22Rv1 (cell line): Measurements from ENCODE around the gene TPSAB1.

ENCODE experiments used
- H3K27ac ChIP-seq: fragments of 450-650 bp; 2 replicates; pipeline ENCODE4 v1.5.1; 2017
- ZFX ChIP-seq: fragments of 450-650 bp; IDR thresholded peaks from 2 replicates; pipeline ENCODE4 v1.6.1; 2017; ENCODE audit warnings: antibody characterized with exemption, borderline replicate concordance
- TF ChIP-seq, protein P1 (sequence below): fragments of 450-650 bp; IDR thresholded peaks from 2 replicates; pipeline ENCODE4 v1.5.1; 2017; ENCODE audit warnings: mild to moderate bottlenecking

Gene TPSAB1

DNA sequence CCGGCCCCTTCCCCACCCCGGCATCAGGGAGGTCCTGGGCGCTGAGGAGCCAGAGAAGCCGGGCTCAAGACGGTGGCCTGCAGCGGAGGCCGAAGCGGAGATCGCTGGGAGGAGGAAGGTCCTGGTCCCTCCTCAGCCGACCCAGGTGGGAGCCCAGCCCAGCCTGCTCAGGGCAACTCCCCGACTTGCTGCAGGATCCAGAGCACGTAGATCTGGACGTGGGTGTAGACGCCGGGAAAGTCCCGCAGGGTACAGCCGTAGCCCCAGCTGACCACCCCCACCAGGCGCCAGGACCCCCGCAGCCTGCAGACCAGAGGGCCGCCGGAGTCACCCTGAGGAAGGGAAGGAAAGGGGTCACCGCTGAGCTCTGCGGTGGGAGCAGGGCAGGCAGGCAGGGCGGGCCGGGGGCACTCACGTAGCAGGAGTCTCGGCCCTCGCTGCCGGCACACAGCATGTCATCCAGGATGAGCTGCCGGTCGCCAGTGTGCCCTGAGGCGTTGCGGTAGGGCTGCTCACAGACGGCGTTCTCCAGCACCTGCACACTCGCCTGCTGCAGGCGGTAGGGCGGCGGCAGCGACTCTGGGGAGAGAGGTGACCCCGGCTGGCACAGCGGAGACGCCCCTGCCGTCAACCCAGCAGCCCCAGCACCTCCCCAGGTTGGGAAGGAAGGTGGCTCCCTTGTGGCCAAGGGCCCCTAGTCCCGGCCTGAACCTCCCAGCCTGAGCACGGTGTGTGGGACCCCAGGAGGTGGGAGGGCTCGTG lies 20.8 kb downstream of the TPSAB1 start:
- TF ChIP-seq, protein P1, sequence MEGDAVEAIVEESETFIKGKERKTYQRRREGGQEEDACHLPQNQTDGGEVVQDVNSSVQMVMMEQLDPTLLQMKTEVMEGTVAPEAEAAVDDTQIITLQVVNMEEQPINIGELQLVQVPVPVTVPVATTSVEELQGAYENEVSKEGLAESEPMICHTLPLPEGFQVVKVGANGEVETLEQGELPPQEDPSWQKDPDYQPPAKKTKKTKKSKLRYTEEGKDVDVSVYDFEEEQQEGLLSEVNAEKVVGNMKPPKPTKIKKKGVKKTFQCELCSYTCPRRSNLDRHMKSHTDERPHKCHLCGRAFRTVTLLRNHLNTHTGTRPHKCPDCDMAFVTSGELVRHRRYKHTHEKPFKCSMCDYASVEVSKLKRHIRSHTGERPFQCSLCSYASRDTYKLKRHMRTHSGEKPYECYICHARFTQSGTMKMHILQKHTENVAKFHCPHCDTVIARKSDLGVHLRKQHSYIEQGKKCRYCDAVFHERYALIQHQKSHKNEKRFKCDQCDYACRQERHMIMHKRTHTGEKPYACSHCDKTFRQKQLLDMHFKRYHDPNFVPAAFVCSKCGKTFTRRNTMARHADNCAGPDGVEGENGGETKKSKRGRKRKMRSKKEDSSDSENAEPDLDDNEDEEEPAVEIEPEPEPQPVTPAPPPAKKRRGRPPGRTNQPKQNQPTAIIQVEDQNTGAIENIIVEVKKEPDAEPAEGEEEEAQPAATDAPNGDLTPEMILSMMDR = no peak
- no peak overlapping the region for H3K27ac ChIP-seq

DNA sequence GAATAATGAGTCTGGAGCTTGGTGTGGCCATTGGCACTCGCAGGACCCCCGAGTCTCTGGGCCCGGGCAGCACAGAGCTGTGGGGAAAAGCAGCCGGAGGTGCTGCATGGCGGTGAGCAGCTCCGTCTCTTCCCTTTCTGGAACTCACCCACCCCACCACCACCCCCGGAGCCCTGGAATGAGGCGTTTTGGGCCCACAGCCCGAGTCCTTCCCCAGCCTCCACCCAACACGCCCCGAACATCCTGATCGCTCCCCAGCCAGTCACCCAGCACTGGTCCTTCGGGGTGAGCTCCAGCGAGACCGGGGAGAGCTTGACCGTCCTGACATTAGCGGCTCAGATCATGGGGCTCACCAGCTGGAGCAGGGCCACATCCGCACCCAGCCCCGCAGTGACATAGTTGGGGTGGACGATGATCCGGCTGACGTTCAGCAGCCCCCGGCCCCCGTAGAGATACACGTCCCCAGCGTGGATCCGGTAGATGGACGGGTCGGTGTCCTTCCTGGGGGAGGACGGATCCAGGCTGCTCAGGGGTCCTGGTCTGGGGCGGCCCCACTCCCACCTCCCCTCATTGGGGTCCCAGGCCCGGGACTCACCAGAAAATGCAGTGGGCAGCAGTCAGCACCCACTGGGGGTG lies 21.8 kb downstream of the TPSAB1 start:
- TF ChIP-seq, protein P1 = no peak
- no peak for TF ChIP-seq ZFX
- H3K27ac ChIP-seq = no peak overlapping the region

DNA sequence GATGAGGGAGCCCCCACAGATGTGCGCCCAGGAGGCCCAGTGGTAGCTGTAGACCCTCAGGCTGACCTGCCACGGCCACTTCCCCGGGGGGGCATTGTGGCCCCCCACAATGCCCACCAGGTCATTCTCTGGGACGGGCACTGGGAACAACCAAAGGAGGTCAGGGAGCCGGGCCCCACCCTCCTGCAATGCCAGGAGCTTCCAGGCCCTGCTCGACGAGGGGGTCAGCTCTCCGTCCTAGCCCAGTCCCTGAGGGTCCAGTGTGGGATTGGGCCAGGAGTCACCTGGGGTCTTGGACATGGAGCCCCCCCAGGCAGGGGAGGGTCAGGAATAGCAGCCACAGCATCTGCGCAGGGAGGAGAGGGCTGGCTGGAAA lies 22.3 kb downstream of the TPSAB1 start:
- H3K27ac ChIP-seq = no peak overlapping the region
- TF ChIP-seq, protein P1 = no peak
- no peak for TF ChIP-seq ZFX

DNA sequence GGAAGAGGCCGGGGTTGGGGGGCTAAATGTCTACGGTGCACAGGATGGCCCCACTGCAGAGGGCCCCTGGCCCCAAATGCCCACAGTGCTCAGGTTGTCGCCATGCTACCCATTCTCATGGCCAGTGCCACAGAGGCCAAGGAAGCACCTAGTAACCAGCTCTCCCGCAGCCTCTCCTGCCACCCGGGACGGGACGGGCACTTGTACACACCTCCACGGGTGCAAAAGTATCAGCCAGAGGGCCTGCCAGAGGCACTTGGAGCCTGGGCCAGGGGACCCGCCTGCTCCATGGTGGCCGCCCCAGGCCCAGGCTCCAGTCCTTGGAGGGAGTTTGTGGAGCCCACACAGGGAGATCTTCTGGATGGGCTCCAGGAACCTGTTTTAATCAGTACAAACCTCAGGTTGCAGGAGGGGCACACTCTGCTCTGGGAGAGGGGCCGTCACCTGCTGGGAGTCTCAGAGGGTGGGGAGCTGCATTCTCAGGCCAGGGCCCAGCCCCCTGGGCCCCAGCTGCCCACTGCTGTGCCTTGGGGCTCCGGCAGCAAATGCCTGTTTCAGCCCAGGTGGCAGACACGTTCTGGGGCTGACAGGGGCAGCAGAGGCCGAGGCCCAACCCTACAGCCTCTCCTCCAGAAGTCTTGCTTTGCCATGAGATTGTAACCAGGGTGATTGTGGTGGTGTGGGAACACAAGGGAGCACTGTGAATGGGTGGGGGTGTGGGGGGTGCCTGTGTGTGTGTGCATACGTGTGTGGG lies 23.3 kb downstream of the TPSAB1 start:
- TF ChIP-seq, protein P1 = no peak
- TF ChIP-seq ZFX = no peak
- no peak overlapping the region for H3K27ac ChIP-seq

DNA sequence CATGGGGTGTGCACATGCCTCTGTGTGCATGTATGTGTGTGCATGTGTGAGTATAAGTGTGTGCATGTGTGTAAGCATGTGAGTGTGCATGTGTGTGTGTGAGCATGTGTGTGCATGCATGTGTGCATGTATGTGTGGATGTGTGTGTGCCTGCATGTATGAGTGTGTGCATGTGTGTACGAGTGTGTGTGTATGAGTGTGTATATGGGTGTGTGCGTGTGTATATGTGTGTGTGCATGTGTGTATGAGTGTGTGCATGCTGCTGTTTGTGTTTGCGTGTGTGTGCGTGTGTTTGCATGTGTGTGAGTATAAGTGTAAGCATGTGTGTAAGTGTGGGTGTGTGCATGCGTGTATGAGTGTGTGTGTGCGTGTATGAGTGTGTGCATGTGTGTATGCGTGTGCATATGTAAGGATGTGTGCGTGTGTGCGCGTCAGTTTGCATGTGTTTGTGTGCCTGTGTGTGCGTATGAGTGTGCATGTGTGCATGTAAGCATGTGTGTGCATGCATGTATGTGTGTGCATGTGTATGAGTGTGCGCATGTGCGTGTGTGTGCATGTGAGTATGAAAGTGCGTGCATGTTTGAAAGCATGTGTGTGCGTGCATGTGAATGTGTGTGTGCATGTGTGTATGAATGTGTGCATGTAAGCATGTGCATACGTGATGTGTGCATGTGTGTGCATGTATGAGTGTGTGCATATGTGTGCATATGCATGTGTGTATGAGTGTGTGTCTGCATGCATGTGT lies 24.0 kb downstream of the TPSAB1 start:
- no peak for TF ChIP-seq ZFX
- TF ChIP-seq, protein P1 = no peak
- H3K27ac ChIP-seq = no peak overlapping the region

DNA sequence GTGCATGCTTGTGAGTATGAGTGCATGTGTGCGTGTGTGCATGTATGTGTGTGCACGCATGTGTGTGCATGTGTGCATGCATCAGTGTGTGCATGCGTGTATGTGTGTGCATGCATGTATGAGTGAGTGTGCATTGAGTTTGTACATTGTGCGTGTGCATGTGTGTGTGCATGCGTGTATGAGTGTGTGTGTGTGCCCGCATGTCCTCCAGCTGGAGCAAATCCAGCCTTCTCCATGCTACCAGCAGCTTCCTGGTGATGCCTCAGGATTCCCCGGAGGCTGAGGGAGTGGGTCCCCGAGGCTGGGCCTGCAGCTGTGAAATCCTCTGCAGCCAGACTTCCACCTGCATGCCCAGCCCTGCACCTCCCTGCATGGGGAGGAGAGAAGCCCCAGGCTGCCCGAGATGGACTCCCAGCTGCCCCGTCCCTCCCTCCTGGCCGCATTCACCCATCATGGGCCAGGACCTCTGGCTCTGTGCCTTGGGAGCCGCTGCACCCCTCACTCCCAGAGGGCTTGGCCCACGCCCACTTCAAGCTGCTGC lies 24.7 kb downstream of the TPSAB1 start:
- H3K27ac ChIP-seq = no peak overlapping the region
- TF ChIP-seq, protein P1 = no peak
- no peak for TF ChIP-seq ZFX
